Dedifferentiated amniotic fluid mesenchymal stem cell (primary cell): ENCODE data around the gene CGB3.
A peak's percentile ranks its signal among the peaks of the same experiment; 100 is the strongest.

ENCODE experiments used
- DNase-seq: peaks from one replicate; pipeline ENCODE4 v3.0.0-alpha.2; 2016; ENCODE audit errors: extremely low spot score

CGB3 gene

GRCh38 chr19:49016067-49016839 is 7.9 kb downstream of the CGB3 start:
- no peak for DNase-seq

- no peak for DNase-seq
These were observed 9.3 kb downstream of the CGB3 start for GRCh38 chr19:49014870-49015255.

DNA sequence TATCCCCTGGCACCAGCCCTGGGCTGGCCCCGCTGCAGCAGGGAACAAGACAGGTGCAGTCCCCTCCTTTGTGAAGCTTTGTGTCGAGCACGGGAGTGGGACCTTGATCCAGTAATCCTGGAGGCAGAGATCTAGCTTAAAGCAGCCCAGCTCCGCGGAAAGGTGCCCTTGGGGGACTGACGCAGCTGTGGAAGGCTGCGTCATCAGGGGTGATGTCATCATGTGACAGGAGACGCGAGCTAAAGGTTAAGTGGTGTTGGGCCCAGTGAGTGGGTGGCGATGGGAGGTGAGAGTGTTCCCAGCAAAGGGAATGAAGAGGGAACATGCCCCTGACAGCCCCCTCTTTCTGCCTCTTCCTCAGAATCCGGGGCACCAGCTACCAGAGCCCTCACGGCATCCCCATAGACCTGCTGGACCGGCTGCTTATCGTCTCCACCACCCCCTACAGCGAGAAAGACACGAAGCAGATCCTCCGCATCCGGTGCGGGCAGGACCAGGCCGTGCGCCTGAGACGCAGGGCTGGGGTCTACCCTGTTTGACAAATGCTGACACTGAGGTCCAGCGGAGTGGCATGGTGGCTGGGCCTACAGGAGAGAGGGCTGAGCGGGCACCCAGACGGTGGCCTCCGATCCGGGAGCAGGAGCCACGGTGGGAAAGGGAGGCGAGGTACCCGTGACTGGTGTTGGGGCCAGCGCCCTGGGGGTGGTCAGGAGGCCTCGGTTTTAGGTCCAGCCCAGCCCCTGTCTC is 9.8 kb downstream of the CGB3 start:
- DNase-seq = no peak

DNA sequence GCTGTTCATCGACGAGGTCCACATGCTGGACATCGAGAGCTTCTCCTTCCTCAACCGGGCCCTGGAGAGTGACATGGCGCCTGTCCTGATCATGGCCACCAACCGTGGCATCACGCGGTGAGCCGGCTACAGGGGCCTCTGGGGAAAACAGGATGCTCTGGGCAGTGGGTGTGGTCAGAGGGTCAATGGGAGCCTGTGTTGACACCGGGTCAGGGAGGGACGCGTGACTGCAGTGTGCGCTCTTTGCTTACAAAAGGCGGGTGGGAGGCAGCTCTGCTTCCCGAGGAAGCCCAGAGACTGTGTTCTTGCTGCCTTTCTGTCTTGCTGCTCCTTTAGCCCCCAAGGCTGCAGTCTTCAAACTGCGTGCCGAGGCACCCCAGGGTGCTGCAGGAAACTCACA is 12.9 kb downstream of the CGB3 start:
- no peak for DNase-seq

- DNase-seq = no peak
These were observed 13.7 kb downstream of the CGB3 start for GRCh38 chr19:49010453-49010852.

DNA sequence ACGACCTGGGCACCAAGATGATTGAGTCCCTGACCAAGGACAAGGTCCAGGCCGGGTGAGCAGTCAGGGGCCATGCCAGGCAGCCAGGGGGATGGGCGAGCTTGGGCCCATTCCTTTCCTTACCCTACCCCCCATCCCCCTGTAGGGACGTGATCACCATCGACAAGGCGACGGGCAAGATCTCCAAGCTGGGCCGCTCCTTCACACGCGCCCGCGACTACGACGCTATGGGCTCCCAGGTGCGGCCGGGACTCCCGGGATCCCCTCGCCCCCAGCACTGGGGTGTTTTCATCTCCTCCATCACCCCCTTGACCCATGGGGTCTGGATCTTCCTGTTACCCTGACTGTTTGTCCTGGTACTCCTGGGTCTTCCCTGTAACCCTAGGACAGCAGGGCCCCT is 14.3 kb downstream of the CGB3 start:
- DNase-seq = no peak

DNA sequence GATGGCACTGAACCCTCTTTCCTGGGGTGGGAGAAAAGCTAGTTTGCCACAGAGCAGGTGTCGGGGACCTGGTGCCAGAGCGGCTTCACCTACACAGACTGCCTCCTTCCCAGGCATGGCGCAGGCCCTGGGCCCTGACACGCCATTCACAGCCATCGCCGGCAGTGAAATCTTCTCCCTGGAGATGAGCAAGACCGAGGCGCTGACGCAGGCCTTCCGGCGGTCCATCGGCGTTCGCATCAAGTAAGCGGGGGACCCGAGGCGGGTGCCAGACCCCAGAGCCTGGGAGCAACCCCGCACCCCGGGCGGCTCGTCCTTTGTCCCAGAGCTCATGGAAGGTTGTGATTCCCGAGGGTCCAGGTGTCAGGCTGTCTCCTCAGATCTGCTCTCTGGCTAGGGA is 17.2 kb downstream of the CGB3 start:
- no peak for DNase-seq

DNA sequence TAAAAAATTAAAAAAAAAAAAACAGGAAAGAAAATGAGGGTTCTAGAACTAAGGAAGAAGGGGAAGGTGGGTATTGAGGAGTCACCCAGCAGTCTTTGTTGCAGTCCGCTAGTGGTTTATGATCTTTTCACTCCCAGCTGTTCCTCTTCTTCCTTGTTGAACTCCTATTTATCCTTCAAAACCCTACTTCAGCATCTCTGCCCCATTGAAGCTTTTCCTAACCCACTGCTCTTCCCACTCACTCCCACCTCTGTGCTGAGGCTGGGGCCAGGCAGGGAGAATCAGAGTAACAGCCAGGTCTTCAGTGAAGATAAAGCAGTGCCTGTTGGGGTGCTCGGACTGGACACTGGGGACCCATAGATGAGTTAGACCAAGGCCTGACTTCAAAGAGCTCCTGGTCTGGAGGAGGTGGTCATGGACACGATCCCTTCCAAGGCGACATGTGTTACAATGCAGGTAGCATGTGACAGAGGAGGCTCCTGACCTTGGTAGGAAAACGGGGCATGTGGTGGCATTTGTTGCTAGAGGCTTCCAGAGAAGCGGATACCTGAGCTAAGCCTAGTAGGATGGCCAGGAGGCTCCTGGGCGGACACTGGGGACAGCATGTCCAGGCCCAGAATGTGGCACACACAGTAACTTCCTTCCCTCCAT is 19.0 kb downstream of the CGB3 start:
- no peak for DNase-seq

DNA sequence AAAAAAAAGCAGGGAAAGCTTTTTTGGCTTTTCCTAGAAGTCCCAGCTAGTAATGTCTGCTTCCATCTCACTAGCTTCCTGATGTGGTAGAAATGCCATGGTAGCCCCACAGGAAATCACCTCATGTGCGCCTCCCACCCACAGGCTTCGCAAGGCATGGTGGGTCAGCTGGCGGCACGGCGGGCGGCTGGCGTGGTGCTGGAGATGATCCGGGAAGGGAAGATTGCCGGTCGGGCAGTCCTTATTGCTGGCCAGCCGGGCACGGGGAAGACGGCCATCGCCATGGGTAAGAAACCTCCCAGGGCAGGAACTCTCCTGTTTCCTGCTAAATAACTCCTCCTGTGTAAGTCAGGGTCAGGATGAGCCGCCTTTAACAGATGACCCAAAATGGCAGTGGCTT is 20.0 kb downstream of the CGB3 start:
- DNase-seq = no peak

DNA sequence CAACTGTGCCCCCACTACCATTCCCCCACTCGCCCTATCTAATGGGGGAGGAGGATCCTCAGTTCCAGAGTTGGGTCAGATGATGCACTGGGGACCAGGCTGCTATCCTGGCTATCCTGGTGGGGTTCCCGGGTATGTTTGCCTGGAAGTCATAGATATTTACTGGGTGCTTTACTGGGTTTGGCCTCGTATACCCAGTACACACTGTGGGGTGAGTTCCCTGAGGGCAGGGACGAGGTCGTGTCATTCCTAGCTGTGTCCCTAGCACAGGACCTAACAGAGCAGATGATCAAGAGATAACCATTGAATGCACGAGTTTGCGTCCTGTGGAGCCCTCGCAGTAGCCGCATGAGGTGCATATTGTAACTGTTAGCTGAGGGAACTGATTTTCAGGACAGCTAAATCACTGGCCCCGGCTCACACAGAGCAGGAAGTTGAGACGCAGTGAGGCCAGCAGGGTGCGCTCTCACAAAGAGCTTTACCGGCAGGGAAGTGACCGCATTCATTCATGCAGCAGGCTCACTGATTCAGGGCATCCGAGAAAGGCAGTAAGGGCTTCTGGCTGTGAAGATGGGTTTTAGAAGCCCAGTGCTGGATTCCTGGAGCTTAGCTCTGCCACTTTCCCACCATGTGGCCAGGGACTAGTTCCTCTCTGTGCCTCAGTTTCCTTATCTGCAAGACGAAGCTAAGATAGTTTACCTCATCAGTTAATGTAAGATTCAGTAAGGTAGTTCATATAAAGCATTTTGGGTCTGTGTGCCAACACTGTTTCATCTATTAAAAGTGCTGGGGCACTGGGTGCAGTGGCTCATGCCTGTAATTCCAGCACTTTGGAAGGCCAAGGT is 24.4 kb downstream of the CGB3 start:
- DNase-seq = peak; percentile 47

- no peak for DNase-seq
These were observed 26.2 kb downstream of the CGB3 start for GRCh38 chr19:48997972-48998371.

- no peak for DNase-seq
These were observed 30.1 kb downstream of the CGB3 start for GRCh38 chr19:48994035-48994386.

DNA sequence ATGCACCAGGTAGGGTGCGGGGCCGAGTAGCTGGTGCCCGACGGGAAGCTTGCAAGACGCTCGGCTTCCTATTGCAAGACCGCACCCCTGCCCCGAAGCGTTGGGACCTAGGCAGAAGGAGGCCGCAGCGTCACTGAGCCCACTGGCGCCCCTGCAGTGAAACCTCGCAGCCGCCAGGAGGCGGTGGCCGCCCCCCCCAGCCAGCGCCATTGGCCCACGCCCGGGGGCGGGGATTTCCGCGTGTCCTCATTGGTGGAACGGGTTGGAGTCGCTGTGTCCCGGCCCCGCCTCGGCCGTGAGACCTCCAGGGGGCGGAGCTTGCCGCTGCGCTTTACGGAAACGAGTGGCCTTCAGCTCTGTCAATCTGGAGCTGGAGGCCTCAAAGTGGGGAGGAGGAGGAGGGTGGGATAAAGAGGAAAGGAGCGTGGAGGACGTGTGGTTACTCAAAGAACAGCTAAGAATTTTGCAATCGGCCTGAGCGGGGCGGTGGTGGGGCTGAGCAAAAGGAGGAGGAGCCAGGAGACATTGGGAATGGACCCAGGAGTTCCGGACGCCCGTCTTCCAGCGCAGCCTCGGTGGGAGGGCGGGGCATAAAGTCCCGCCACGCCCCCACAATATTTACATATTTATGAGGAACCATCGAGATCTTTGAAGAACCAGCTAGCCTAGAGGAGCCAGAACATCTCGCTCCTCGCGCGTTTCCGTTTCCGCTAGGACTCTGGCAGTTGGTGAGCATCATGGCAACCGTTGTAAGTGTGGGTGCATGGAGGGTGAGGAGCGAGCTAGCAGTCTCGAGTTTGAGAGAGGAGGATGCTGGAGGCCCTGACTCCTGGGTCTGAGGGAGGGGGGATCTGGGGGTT is 30.7 kb downstream of the CGB3 start, which contains the start of the genes GYS1 and RUVBL2:
GYS1 (minus strand) TSS at position 135 of the 860 bp plus-strand sequence. CDS start 197 bp downstream, outside the sequence.
RUVBL2 (plus strand) TSS at position 713 of the 860 bp plus-strand sequence; CDS start at position 738, 25 bp downstream.
- peak; percentile 99 for DNase-seq

DNA sequence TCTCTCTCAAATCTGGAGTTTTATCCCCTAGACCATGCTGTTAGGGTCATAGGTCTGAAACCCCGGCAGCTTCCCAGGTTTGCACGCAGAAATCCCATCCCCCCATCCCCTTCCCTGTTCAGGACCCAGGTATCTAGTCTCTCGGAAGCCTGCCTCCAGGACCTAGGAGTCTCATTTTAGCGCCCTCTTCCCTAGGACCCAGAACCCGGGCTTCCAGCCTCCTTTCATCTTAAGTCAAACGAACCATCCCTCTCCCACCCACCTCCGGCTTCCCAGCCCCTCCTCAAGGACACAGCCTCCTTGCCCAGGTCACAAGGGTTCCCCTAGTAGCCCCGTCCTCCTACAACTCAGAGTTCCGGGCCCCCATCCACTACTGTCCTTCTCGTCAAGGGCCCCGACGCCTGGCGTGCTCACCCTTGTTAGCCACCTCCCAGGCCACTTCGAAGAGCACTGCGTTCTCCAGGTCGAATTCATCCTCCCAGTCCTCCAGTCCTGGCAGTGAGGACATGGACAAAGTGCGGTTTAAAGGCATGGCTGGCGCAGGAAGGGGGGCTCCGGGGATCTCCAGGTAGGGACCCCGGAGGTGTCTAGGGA is 31.5 kb downstream of the CGB3 start:
- no peak for DNase-seq

DNA sequence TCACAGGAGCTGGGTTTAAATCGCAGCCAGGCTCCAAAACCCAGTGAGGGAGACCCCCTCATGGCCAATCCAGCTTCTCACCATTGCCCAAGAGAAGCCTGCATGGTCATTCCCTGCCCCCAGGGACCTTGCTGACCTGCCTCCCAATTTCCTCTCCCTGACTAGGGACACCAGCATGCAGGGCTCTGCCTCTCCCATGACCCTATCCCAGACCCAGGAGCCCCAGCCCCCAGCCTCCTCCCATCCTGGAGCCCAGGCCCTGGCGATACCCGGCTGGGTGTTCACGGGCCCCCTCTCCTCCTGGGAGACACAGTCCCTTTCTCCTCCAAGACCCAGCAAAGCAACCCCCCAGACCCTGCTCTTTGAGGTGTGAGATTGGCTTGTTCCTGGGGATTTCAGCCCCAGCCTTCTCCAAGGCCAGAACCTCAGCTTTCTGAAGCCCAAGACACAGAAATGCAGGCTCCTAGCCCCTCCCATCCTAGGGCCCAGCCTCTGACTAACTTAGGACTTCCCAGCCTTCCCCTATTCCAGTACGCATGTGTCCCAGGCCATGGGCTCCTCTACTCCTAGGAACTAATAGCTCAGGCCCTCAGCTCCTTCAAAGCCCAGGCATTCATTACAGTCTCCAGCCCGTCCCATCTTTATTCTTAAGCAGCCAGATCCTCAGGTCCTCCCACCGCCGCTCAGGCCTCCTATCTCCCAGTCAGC is 32.1 kb downstream of the CGB3 start:
- DNase-seq = peak; percentile 82

- no peak for DNase-seq
These were observed 33.0 kb downstream of the CGB3 start for GRCh38 chr19:48991011-48991609.

DNA sequence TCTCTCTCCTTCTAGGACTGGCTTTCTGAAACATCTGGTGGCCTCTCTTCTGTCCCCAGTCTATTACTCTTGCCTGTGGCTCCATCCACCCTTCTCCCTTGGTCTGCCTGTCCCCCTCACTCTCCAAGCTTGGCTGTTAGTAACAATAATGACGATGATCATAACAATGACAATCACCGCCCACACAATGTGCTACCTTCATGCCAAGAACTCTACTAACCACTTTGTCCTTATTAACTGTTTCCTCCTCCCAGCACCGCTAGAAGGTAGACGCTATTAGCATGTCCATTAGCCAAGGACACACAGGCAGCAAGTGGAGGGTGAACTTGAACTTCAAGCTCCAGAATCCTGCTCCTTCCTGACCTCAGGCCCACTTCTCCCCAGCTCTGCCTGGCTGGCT is 33.7 kb downstream of the CGB3 start:
- DNase-seq = no peak

DNA sequence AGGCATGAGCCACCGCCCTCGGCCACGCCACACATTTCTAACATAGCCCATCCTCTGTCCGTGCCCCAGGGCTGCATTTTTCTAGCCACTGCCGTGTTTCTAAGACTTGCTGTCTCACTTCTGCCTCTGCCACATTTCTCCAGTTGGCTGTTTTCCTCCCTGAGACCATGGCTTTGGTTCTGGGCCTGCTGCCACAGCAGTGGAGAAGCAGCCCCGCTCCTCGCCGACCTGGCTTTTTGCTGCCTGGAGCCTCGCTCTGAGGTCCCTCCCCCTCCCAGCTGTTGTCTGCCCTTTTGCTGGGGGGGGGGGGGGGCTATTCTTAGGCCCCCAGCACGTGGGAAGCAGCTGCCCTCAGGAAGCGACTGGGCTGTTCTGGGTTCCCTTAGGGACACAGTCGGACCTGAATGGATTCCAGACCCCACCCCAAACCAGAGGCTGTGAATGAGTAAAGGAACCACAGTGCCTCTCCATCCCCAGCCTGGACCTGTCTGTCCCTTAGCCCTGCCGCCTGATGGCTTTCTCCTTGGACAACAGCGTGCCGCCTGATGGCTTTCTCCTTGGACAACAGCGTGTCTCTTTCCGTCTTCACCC is 34.3 kb downstream of the CGB3 start:
- no peak for DNase-seq

GRCh38 chr19:48988860-48989259 is 35.3 kb downstream of the CGB3 start:
- DNase-seq = no peak
